ENCODE data around the gene E2F6.
"Not testable (repeated sequence)": the region's sequence is repeated elsewhere in the genome, so short reads cannot be mapped to it uniquely, and the experiment has no call there.

The E2F6 gene

GRCh38 chr2:11408959-11409571 lies 56.9 kb downstream of the E2F6 start:
- TF ChIP-seq CTCF (IDR thresholded peaks at IDR 0.05; ENCODE audit: insufficient read depth, low read length, poor library complexity, severe bottlenecking) = no peak
- DNase-seq (ENCODE audit: extremely low read depth, insufficient read length) = no peak
- Histone ChIP-seq H3K27me3 (replicated peaks; ENCODE audit: control insufficient read depth, insufficient read depth, low read length) (no peaks in the 10 kb centered on the region), H3K4me3 (replicated peaks; ENCODE audit: low read depth, low read length) (no peak overlapping the region), H3K36me3 (ENCODE audit: control insufficient read depth, insufficient read depth, low read length) (no peaks in the 10 kb centered on the region)

- DNase-seq (ENCODE audit: extremely low read depth, insufficient read length) = no peak
- H3K27me3 ChIP-seq (replicated peaks; ENCODE audit: control insufficient read depth, insufficient read depth, low read length) = no peaks in the 10 kb centered on the region
- H3K36me3 ChIP-seq (ENCODE audit: control insufficient read depth, insufficient read depth, low read length) = no peaks in the 10 kb centered on the region
- H3K4me3 ChIP-seq (replicated peaks; ENCODE audit: low read depth, low read length) = no peak overlapping the region
- no peak for TF ChIP-seq CTCF (IDR thresholded peaks at IDR 0.05; ENCODE audit: insufficient read depth, low read length, poor library complexity, severe bottlenecking)
These were observed 58.5 kb downstream of the E2F6 start for GRCh38 chr2:11407413-11407812.

GRCh38 chr2:11406958-11407381 lies 59.0 kb downstream of the E2F6 start:
- Histone ChIP-seq H3K36me3 (ENCODE audit: control insufficient read depth, insufficient read depth, low read length) (no peaks in the 10 kb centered on the region), H3K27me3 (replicated peaks; ENCODE audit: control insufficient read depth, insufficient read depth, low read length) (no peaks in the 10 kb centered on the region), H3K4me3 (replicated peaks; ENCODE audit: low read depth, low read length) (no peak overlapping the region)
- TF ChIP-seq CTCF (IDR thresholded peaks at IDR 0.05; ENCODE audit: insufficient read depth, low read length, poor library complexity, severe bottlenecking) = no peak
- no peak for DNase-seq (ENCODE audit: extremely low read depth, insufficient read length)

- no peak for TF ChIP-seq CTCF (IDR thresholded peaks at IDR 0.05; ENCODE audit: insufficient read depth, low read length, poor library complexity, severe bottlenecking)
- H3K4me3 ChIP-seq (replicated peaks; ENCODE audit: low read depth, low read length) = no peak overlapping the region
- no peaks in the 10 kb centered on the region for H3K27me3 ChIP-seq (replicated peaks; ENCODE audit: control insufficient read depth, insufficient read depth, low read length)
- no peak for DNase-seq (ENCODE audit: extremely low read depth, insufficient read length)
- H3K36me3 ChIP-seq (ENCODE audit: control insufficient read depth, insufficient read depth, low read length) = no peaks in the 10 kb centered on the region
These were observed 59.5 kb downstream of the E2F6 start for GRCh38 chr2:11406267-11406957.

- Histone ChIP-seq H3K36me3 (ENCODE audit: control insufficient read depth, insufficient read depth, low read length) (no peaks in the 10 kb centered on the region), H3K4me3 (replicated peaks; ENCODE audit: low read depth, low read length) (no peak overlapping the region), H3K27me3 (replicated peaks; ENCODE audit: control insufficient read depth, insufficient read depth, low read length) (no peaks in the 10 kb centered on the region)
- no peak for DNase-seq (ENCODE audit: extremely low read depth, insufficient read length)
- TF ChIP-seq CTCF (IDR thresholded peaks at IDR 0.05; ENCODE audit: insufficient read depth, low read length, poor library complexity, severe bottlenecking) = no peak
These were observed 60.2 kb downstream of the E2F6 start for GRCh38 chr2:11405599-11406266.

- not testable (repeated sequence) for DNase-seq (ENCODE audit: extremely low read depth, insufficient read length); H3K27me3 ChIP-seq (replicated peaks; ENCODE audit: control insufficient read depth, insufficient read depth, low read length); H3K36me3 ChIP-seq (ENCODE audit: control insufficient read depth, insufficient read depth, low read length); H3K4me3 ChIP-seq (replicated peaks; ENCODE audit: low read depth, low read length)
These were observed 60.9 kb downstream of the E2F6 start for GRCh38 chr2:11405074-11405406.

Data from GM06990 (cell line).